GM12872 (cell line): ENCODE measurements around the gene PLA2G5.

ENCODE experiments used
- TF ChIP-seq, protein P1 (sequence below): IDR thresholded peaks from 3 replicates; pipeline ENCODE4 v1.5.1; 2011; ENCODE audit warnings: low read depth, mild to moderate bottlenecking, low read length, moderate library complexity; ENCODE audit not compliant: insufficient read depth

Gene PLA2G5

DNA sequence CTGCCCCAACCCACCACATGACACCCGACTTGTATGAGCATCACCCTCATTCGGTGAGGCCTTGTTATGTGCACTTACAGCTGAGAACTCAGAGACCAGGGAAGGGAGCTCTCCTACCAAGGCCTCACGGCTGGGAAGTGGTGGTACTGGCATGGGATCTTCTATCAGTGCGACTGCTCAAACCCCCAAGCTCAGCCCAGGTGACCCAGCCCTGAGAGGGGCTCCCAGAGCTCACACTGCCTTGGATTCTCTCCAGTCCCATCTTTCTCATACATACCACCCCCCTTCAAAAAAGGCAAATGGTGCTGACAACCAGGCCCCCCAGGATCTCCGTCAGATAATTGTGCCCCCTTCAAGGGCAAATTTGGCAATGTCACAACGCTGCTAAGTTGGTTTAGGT, 68.4 kb downstream of the PLA2G5 start:
- TF ChIP-seq, protein P1, sequence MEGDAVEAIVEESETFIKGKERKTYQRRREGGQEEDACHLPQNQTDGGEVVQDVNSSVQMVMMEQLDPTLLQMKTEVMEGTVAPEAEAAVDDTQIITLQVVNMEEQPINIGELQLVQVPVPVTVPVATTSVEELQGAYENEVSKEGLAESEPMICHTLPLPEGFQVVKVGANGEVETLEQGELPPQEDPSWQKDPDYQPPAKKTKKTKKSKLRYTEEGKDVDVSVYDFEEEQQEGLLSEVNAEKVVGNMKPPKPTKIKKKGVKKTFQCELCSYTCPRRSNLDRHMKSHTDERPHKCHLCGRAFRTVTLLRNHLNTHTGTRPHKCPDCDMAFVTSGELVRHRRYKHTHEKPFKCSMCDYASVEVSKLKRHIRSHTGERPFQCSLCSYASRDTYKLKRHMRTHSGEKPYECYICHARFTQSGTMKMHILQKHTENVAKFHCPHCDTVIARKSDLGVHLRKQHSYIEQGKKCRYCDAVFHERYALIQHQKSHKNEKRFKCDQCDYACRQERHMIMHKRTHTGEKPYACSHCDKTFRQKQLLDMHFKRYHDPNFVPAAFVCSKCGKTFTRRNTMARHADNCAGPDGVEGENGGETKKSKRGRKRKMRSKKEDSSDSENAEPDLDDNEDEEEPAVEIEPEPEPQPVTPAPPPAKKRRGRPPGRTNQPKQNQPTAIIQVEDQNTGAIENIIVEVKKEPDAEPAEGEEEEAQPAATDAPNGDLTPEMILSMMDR, result no peak

DNA sequence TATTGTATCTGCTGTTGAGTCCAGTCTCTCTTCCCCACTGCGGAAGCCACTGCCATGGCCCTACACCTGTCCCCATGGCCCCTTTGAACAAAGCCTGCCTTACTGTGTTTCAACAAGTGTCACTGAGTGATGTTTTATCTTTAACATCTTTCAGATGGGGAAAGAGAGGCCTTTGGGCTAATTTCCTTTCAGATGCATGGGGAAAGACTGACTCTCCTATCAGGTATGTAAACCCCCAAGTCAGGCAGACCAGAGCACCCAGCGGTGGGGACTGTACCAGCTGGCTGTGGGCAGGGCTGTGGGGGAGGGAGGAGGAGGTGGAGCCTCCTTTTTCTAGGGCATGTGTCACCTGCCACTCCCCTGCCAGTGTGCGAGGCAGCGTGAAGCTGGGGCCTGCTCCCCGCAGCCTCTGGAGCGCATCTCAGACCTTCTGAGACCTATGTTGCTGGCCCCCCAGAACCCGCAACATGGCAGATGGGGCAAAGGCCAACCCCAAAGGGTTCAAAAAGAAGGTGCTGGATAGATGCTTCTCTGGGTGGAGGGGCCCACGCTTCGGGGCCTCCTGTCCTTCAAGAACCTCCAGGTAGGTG, 69.1 kb downstream of the PLA2G5 start, which contains the start of gene PLA2G2F:
Gene PLA2G2F (plus strand): TSS at position 363 of the 590 bp plus-strand sequence. CDS start 105 bp downstream, at position 468.
- TF ChIP-seq, protein P1, result no peak

DNA sequence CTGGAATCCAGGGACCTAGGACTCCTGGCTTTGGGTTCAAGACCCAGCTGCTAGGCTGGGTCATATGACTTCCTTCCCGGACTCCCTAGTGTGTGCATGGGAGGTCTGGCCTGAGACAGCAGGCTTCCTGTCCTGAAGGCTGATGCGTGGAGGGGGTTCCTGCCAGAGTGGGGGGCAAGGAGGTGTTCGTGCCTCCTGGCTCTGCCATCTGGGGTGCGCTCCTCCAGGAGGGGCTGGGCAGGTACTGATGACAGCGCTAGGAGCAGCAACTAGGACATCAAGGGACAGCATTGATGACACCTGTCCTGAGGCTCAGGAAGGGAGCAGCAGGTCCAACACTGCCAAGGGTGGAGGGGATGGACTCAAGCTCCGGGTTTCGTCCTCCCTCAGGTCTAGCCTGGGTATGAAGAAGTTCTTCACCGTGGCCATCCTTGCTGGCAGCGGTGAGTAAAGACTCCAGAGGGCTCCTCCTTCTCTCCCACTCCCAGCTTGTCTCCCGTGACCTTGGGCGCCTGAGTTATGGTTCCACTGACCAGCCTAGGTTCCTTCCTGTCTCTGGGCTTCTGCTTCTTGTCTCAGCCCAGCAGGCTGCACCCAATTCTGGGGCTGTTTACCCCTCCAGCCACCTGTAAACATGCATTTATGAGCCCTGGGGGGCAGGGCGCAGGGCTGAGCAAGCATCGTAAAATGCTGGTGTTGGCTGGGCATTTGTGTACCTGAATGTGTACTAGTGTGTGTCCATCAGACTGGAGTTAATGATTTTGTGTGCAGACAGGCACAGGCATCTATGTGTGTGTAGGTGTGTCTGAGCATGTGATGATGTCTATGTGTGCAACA, 70.0 kb downstream of the PLA2G5 start:
- TF ChIP-seq, protein P1, result no peak

DNA sequence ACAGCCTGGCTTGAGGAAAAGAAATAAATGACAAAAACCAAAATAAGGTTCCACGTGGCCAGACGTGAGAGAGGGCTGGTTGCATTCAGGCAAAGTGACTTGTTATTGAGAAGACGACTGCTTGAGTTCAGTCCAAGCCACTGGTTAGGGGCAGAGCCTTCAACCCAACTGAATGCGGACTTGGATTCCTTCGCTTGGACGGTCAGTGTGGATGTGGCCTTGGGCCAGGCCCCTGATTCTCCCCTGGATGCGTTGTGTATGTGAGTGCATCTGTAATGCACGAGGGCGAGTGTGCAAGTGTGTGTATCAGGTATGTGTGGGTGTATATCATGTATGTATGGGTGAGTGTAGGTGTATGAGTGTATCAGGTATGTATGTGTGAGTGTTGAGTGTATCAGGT, 71.0 kb downstream of the PLA2G5 start:
- TF ChIP-seq, protein P1, result no peak

DNA sequence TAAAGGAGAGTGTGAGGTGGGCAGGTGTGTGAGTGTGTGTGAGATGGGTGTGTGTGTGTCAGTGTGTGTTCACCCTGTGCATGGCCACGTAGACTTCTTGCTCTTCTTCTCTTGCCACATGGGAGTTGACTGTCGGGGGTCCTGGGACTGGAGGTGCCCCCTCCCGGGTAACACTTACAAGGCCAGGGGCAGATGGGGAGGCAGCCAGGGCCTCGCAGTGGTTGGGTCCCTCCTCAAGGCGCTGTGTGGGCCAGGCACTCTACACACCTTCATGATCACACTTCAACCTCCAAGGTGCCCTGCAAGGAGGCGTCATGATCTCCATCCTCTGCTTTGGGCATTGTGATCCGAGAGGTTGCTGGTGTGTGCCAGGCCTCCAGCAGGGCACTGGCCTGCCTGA, 71.5 kb downstream of the PLA2G5 start:
- TF ChIP-seq, protein P1, result no peak
